Mammary epithelial cell (primary cell): ENCODE measurements around the gene SLC8B1.

Experiments
- EZH2 ChIP-seq: IDR thresholded peaks from 2 replicates; pipeline ENCODE4 v1.6.1; 2012; ENCODE audit warnings: low read length, inconsistent platforms, borderline replicate concordance
- TF ChIP-seq, protein P1 (sequence below), 2 donors: IDR thresholded peaks in 1 of 2; conservative IDR thresholded peaks in 1 of 2; 2 replicates each; pipeline ENCODE4 v1.5.1; 2011 to 2012; ENCODE audit warnings: inconsistent platforms in 2 of 2, low read length in 2 of 2, mild to moderate bottlenecking in 2 of 2, control low read depth in 1 of 2, low read depth in 1 of 2; ENCODE audit not compliant: insufficient read depth in 1 of 2; ENCODE audit errors: extremely low read depth in 1 of 2

DNA sequence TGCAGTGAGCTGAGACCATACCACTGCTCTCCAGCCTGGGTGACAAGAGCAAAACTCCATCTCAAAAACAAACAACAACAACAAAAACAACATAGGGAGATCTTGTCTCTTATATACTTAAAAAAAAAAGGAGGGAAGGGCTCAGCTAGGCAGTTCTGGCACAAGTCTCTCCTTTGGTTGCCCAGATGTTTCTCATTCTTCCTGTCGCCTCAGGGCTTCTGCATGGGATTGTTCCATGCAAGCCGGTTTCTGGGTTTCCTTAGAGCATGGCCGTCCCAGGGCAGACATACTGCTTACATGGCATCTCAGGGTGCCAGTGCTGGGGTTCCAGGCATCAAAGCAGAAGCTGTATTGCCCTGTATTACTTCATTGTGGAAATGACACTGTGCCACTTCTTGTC lies 5.2 kb upstream of the SLC8B1 start:
- no peak for TF ChIP-seq EZH2
- TF ChIP-seq, protein P1, sequence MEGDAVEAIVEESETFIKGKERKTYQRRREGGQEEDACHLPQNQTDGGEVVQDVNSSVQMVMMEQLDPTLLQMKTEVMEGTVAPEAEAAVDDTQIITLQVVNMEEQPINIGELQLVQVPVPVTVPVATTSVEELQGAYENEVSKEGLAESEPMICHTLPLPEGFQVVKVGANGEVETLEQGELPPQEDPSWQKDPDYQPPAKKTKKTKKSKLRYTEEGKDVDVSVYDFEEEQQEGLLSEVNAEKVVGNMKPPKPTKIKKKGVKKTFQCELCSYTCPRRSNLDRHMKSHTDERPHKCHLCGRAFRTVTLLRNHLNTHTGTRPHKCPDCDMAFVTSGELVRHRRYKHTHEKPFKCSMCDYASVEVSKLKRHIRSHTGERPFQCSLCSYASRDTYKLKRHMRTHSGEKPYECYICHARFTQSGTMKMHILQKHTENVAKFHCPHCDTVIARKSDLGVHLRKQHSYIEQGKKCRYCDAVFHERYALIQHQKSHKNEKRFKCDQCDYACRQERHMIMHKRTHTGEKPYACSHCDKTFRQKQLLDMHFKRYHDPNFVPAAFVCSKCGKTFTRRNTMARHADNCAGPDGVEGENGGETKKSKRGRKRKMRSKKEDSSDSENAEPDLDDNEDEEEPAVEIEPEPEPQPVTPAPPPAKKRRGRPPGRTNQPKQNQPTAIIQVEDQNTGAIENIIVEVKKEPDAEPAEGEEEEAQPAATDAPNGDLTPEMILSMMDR (conservative IDR thresholded peaks at IDR 0.05 in 1 of 2, IDR thresholded peaks at IDR 0.05 in 1 of 2; ENCODE audit: extremely low read depth in 1 of 2, insufficient read depth in 1 of 2, low read depth in 1 of 2, low read length in 2 of 2), result no peak
